ENCODE measurements around the gene P2RX6. TPM values are rescaled to one million over a fixed set of nuclear protein-coding genes. Genes with fewer than 3 reads are reported as not detected.
A peak's percentile ranks its signal among the peaks of the same experiment; 100 is the strongest.

P2RX6 gene
- total and polyA plus RNA-seq, 8 donors: 0.09 to 2.9 (median 0.39) TPM; not detected in 1

GRCh38 chr22:20979940-20980453 is 35.0 kb upstream of the P2RX6 start:
- WGBS, 2 donors: 28% methylated on average over 13 of the region's 13 CpGs
- ATAC-seq: no peak
- H3K4me3 ChIP-seq: peak overlapping the region in 2 of 4 donors; percentile 17 to 25
- H3K9me3 ChIP-seq: no peaks in the 10 kb centered on the region
- intact Hi-C loops (cut with DNase I): loop anchor here in 1 of 3 donors (10.0 kb wide), 1 partner anchor 215 kb away; no protein-coding TSS in a partner anchor
- no peak overlapping the region for H3K27ac ChIP-seq
- no peaks in the 10 kb centered on the region for H3K27me3 ChIP-seq
- no peak for FAIRE-seq
- no peak for TF ChIP-seq CTCF (IDR thresholded peaks at IDR 0.05)
- DNase-seq: peak in 1 of 6 donors; percentile 53
- H3K36me3 ChIP-seq: no peaks in the 10 kb centered on the region
- peaks cover 3 to 21% (median 4%) of the 10 kb centered on the region in 3 donors for H3K4me1 ChIP-seq

GRCh38 chr22:20980523-20980922 is 34.4 kb upstream of the P2RX6 start:
- ATAC-seq (no peak), FAIRE-seq (no peak), DNase-seq (no peak)
- H3K27me3 ChIP-seq: no peaks in the 10 kb centered on the region
- H3K4me3 ChIP-seq: no peak overlapping the region
- 78 to 92% methylated on average over 4 of the region's 4 CpGs for WGBS, 2 donors
- TF ChIP-seq CTCF (IDR thresholded peaks at IDR 0.05): no peak
- H3K36me3 ChIP-seq: no peaks in the 10 kb centered on the region
- peaks cover 3 to 21% (median 4%) of the 10 kb centered on the region in 3 donors for H3K4me1 ChIP-seq
- H3K9me3 ChIP-seq: no peaks in the 10 kb centered on the region
- intact Hi-C loops (cut with DNase I): no loop called here
- H3K27ac ChIP-seq: no peak overlapping the region

GRCh38 chr22:20980938-20981722 is 33.8 kb upstream of the P2RX6 start:
- FAIRE-seq: no peak
- Histone ChIP-seq H3K27me3 (no peaks in the 10 kb centered on the region), H3K27ac (peak overlapping the region; percentile 77 to 89 (median 84)), H3K36me3 (no peaks in the 10 kb centered on the region), H3K4me1 (peaks cover 3 to 21% (median 4%) of the 10 kb centered on the region in 3 donors), H3K4me3 (peak overlapping the region; percentile 72 to 96 (median 88)), H3K9me3 (no peaks in the 10 kb centered on the region)
- no peak for TF ChIP-seq CTCF (IDR thresholded peaks at IDR 0.05)
- WGBS, 2 donors: 58 to 72% methylated on average over 10 of the region's 10 CpGs
- DNase-seq: peak in 1 of 6 donors; percentile 45
- no peak for ATAC-seq
- intact Hi-C loops (cut with DNase I): no loop called here

- FAIRE-seq (no peak), DNase-seq (peak; percentile 73 to 93 (median 82)), ATAC-seq (peak; percentile 92 to 96 (median 95))
- H3K4me1 ChIP-seq: peaks cover 3 to 21% (median 4%) of the 10 kb centered on the region in 3 donors
- 0 to 1% methylated on average over 82 to 87 of the region's 87 CpGs for WGBS, 2 donors
- peaks cover 0 to 3% (median 0%) of the 10 kb centered on the region in 3 donors for H3K36me3 ChIP-seq
- intact Hi-C loops (cut with DNase I): no loop called here
- H3K9me3 ChIP-seq: no peaks in the 10 kb centered on the region
- H3K27me3 ChIP-seq: no peaks in the 10 kb centered on the region
- peak in 1 of 4 donors; percentile 14 for TF ChIP-seq CTCF (IDR thresholded peaks at IDR 0.05)
- peak within 1 kb of the TSS; percentile 72 to 96 (median 88) for H3K4me3 ChIP-seq
- H3K27ac ChIP-seq: peak within 1 kb of the TSS; percentile 77 to 89 (median 84)
Measured at GRCh38 chr22:20981787-20982562, 33.0 kb upstream of the P2RX6 start, which contains the start of gene LZTR1. Gene LZTR1 (plus strand): TSS chr22:20982297. CDS start chr22:20982372, 75 bp downstream.
